Activated T-cell treated with anti-CD3 and anti-CD28 coated beads, Interleukin-2, amount 50 U/mL, for 4 hours (primary cell): ENCODE results near the gene MYPN. TPM values are rescaled to one million over a fixed set of nuclear protein-coding genes. Genes with fewer than 3 reads are reported as not detected.

Experiments
- ATAC-seq, 2 donors: fragments of 200-7000 bp; cut with Tn5 transposase; one replicate each; pipeline ENCODE4 v1.10.0; 2021
- DNase-seq: peaks from one replicate; pipeline ENCODE4 v3.0.0-alpha.2; 2020
- H3K27me3 Mint-ChIP-seq: one replicate; pipeline ENCODE4 v1.8.0; 2021; ENCODE audit warnings: low read depth, mixed read lengths
- H3K36me3 Mint-ChIP-seq: one replicate; pipeline ENCODE4 v1.8.0; 2022; ENCODE audit warnings: mixed read lengths; ENCODE audit not compliant: insufficient read depth
- H3K4me1 Mint-ChIP-seq: one replicate; pipeline ENCODE4 v1.8.0; 2021; ENCODE audit warnings: low read depth, mixed read lengths
- H3K4me3 Mint-ChIP-seq: one replicate; pipeline ENCODE4 v1.8.0; 2021; ENCODE audit warnings: mild to moderate bottlenecking, moderate library complexity, mixed read lengths
- H3K9me3 Mint-ChIP-seq: one replicate; pipeline ENCODE4 v1.8.0; 2021; ENCODE audit warnings: mixed read lengths
- total RNA-seq, 3 donors: library from RNA; stranded (reverse); gene quantifications; one replicate each; pipeline ENCODE4 v1.2.1, GENCODE V29; 2021

Gene MYPN
- total RNA-seq, 3 donors from 2014 or later: not detected

GRCh38 chr10:68105820-68106219, 3.5 kb upstream of the MYPN start:
- DNase-seq: no peak
- Mint-ChIP-seq H3K9me3 (no peaks in the 10 kb centered on the region), H3K4me1 (no peaks in the 10 kb centered on the region), H3K36me3 (no peaks in the 10 kb centered on the region), H3K27me3 (peaks cover 3% of the 10 kb centered on the region), H3K4me3 (no peak overlapping the region)
- ATAC-seq: no peak

- H3K4me3 Mint-ChIP-seq: no peak overlapping the region
- H3K36me3 Mint-ChIP-seq: no peaks in the 10 kb centered on the region
- no peaks in the 10 kb centered on the region for H3K9me3 Mint-ChIP-seq
- peaks cover 3% of the 10 kb centered on the region for H3K27me3 Mint-ChIP-seq
- DNase-seq: no peak
- ATAC-seq: no peak
- H3K4me1 Mint-ChIP-seq: no peaks in the 10 kb centered on the region
These were observed 2.6 kb upstream of the MYPN start for GRCh38 chr10:68106656-68107055.

GRCh38 chr10:68107651-68108050, 1.6 kb upstream of the MYPN start:
- ATAC-seq (no peak), DNase-seq (no peak)
- Mint-ChIP-seq H3K4me3 (no peak overlapping the region), H3K27me3 (peaks cover 3% of the 10 kb centered on the region), H3K36me3 (no peaks in the 10 kb centered on the region), H3K9me3 (no peaks in the 10 kb centered on the region), H3K4me1 (no peaks in the 10 kb centered on the region)

- no peak overlapping the region for H3K4me3 Mint-ChIP-seq
- DNase-seq: no peak
These were observed 1.2 kb upstream of the MYPN start for GRCh38 chr10:68108051-68108450.

GRCh38 chr10:68108653-68109052, 635 bp upstream of the MYPN start:
- no peaks in the 10 kb centered on the region for H3K9me3 Mint-ChIP-seq

More at GRCh38 chr10:68108051-68108450, 1.2 kb upstream of the MYPN start:
- Mint-ChIP-seq H3K36me3 (no peaks in the 10 kb centered on the region), H3K27me3 (peaks cover 3% of the 10 kb centered on the region), H3K9me3 (no peaks in the 10 kb centered on the region), H3K4me1 (no peaks in the 10 kb centered on the region)
- no peak for ATAC-seq

GRCh38 chr10:68110027-68110426, 739 bp downstream of the MYPN start:
- Mint-ChIP-seq H3K4me1 (no peaks in the 10 kb centered on the region), H3K9me3 (no peaks in the 10 kb centered on the region), H3K4me3 (no peak overlapping the region), H3K36me3 (no peaks in the 10 kb centered on the region), H3K27me3 (peaks cover 3% of the 10 kb centered on the region)
- DNase-seq: no peak
- no peak for ATAC-seq

More at GRCh38 chr10:68108653-68109052, 635 bp upstream of the MYPN start:
- H3K36me3 Mint-ChIP-seq: no peaks in the 10 kb centered on the region
- ATAC-seq (no peak), DNase-seq (no peak)
- H3K4me1 Mint-ChIP-seq: no peaks in the 10 kb centered on the region
- H3K4me3 Mint-ChIP-seq: no peak overlapping the region
- peaks cover 3% of the 10 kb centered on the region for H3K27me3 Mint-ChIP-seq

GRCh38 chr10:68111584-68111983, 2.3 kb downstream of the MYPN start:
- H3K4me1 Mint-ChIP-seq: no peaks in the 10 kb centered on the region
- H3K27me3 Mint-ChIP-seq: peaks cover 6% of the 10 kb centered on the region
- no peak overlapping the region for H3K4me3 Mint-ChIP-seq
- ATAC-seq (no peak), DNase-seq (no peak)
- no peaks in the 10 kb centered on the region for H3K36me3 Mint-ChIP-seq
- H3K9me3 Mint-ChIP-seq: no peaks in the 10 kb centered on the region

- DNase-seq (no peak), ATAC-seq (no peak)
- H3K27me3 Mint-ChIP-seq: peaks cover 3% of the 10 kb centered on the region
- H3K9me3 Mint-ChIP-seq: no peaks in the 10 kb centered on the region
- no peaks in the 10 kb centered on the region for H3K4me1 Mint-ChIP-seq
- H3K4me3 Mint-ChIP-seq: no peak overlapping the region
- H3K36me3 Mint-ChIP-seq: no peaks in the 10 kb centered on the region
These were observed 3.5 kb downstream of the MYPN start for GRCh38 chr10:68112837-68113236.

- no peaks in the 10 kb centered on the region for H3K9me3 Mint-ChIP-seq
- peaks cover 6% of the 10 kb centered on the region for H3K27me3 Mint-ChIP-seq
- H3K36me3 Mint-ChIP-seq: no peaks in the 10 kb centered on the region
- H3K4me1 Mint-ChIP-seq: peaks cover 3% of the 10 kb centered on the region
- H3K4me3 Mint-ChIP-seq: no peak overlapping the region
- ATAC-seq (no peak), DNase-seq (no peak)
These were observed 9.4 kb downstream of the MYPN start for GRCh38 chr10:68118657-68119056.

GRCh38 chr10:68121020-68121743, 11.9 kb downstream of the MYPN start:
- peaks cover 3% of the 10 kb centered on the region for H3K4me1 Mint-ChIP-seq
- no peak for DNase-seq
- peaks cover 3% of the 10 kb centered on the region for H3K27me3 Mint-ChIP-seq
- H3K4me3 Mint-ChIP-seq: no peak overlapping the region
- ATAC-seq: no peak
- H3K36me3 Mint-ChIP-seq: no peaks in the 10 kb centered on the region
- no peaks in the 10 kb centered on the region for H3K9me3 Mint-ChIP-seq

GRCh38 chr10:68121852-68122251, 12.6 kb downstream of the MYPN start:
- Mint-ChIP-seq H3K9me3 (no peaks in the 10 kb centered on the region), H3K36me3 (no peaks in the 10 kb centered on the region), H3K27me3 (peaks cover 3% of the 10 kb centered on the region), H3K4me3 (no peak overlapping the region), H3K4me1 (peaks cover 3% of the 10 kb centered on the region)
- DNase-seq: no peak
- no peak for ATAC-seq

GRCh38 chr10:68124718-68125117, 15.4 kb downstream of the MYPN start:
- Mint-ChIP-seq H3K4me3 (no peak overlapping the region), H3K36me3 (no peaks in the 10 kb centered on the region), H3K27me3 (peaks cover 3% of the 10 kb centered on the region), H3K4me1 (no peaks in the 10 kb centered on the region), H3K9me3 (no peaks in the 10 kb centered on the region)
- ATAC-seq (no peak), DNase-seq (no peak)

GRCh38 chr10:68125772-68126171, 16.5 kb downstream of the MYPN start:
- Mint-ChIP-seq H3K27me3 (no peaks in the 10 kb centered on the region), H3K36me3 (no peaks in the 10 kb centered on the region), H3K4me1 (no peaks in the 10 kb centered on the region), H3K9me3 (no peaks in the 10 kb centered on the region), H3K4me3 (no peak overlapping the region)
- DNase-seq (no peak), ATAC-seq (no peak)

GRCh38 chr10:68128015-68128414, 18.7 kb downstream of the MYPN start:
- Mint-ChIP-seq H3K4me3 (no peak overlapping the region), H3K4me1 (no peaks in the 10 kb centered on the region), H3K36me3 (no peaks in the 10 kb centered on the region), H3K27me3 (no peaks in the 10 kb centered on the region), H3K9me3 (no peaks in the 10 kb centered on the region)
- ATAC-seq (no peak), DNase-seq (no peak)

GRCh38 chr10:68132391-68132790, 23.1 kb downstream of the MYPN start:
- Mint-ChIP-seq H3K4me3 (no peak overlapping the region), H3K36me3 (no peaks in the 10 kb centered on the region), H3K27me3 (peaks cover 3% of the 10 kb centered on the region)

More at GRCh38 chr10:68132391-68132790, 23.1 kb downstream of the MYPN start:
- H3K4me1 Mint-ChIP-seq: no peaks in the 10 kb centered on the region
- no peaks in the 10 kb centered on the region for H3K9me3 Mint-ChIP-seq
- ATAC-seq (no peak), DNase-seq (no peak)
